Endodermal cell (in vitro differentiated cells): Measurements from ENCODE around the gene VPS41. TPM values are rescaled to one million over a fixed set of nuclear protein-coding genes. Genes with fewer than 3 reads are reported as not detected.

Source experiments
- DNase-seq: peaks from one replicate; pipeline ENCODE4 v3.0.0-alpha.2; 2017
- H3K27ac ChIP-seq: 2 replicates; pipeline ENCODE4 v1.5.1; 2013; ENCODE audit warnings: mild to moderate bottlenecking, low read depth, low read length, moderate library complexity
- H3K27me3 ChIP-seq: 2 replicates; pipeline ENCODE4 v1.6.1; 2013; ENCODE audit warnings: mild to moderate bottlenecking, low read length, moderate library complexity; ENCODE audit not compliant: insufficient read depth, control insufficient read depth, poor library complexity, severe bottlenecking
- H3K36me3 ChIP-seq: 2 replicates; pipeline ENCODE4 v1.7.0; 2013; ENCODE audit warnings: mild to moderate bottlenecking, low read length, moderate library complexity; ENCODE audit not compliant: control insufficient read depth, insufficient read depth
- H3K4me1 ChIP-seq: one replicate; pipeline ENCODE4 v1.7.0; 2013; ENCODE audit warnings: low read length; ENCODE audit not compliant: control insufficient read depth, insufficient read depth
- H3K4me3 ChIP-seq: 2 replicates; pipeline ENCODE4 v1.5.1; 2013; ENCODE audit warnings: mild to moderate bottlenecking, low read length, moderate library complexity
- H3K9ac ChIP-seq: 2 replicates; pipeline ENCODE4 v1.6.1; 2013; ENCODE audit warnings: mild to moderate bottlenecking, low read length, moderate library complexity; ENCODE audit not compliant: poor library complexity, severe bottlenecking; ENCODE audit errors: extremely low read depth
- H3K9me3 ChIP-seq: 2 replicates; pipeline ENCODE4 v1.6.1; 2013; ENCODE audit warnings: mild to moderate bottlenecking, low read length, moderate library complexity; ENCODE audit not compliant: control insufficient read depth
- H3K27ac Mint-ChIP-seq: 2 replicates; pipeline ENCODE4 v1.8.0; 2020; ENCODE audit warnings: mixed read lengths
- H3K27me3 Mint-ChIP-seq: 2 replicates; pipeline ENCODE4 v1.8.0; 2021; ENCODE audit warnings: mild to moderate bottlenecking, mixed read lengths; ENCODE audit not compliant: insufficient read depth
- H3K36me3 Mint-ChIP-seq: 2 replicates; pipeline ENCODE4 v1.8.0; 2020; ENCODE audit warnings: low read depth, mixed read lengths
- H3K4me1 Mint-ChIP-seq: 2 replicates; pipeline ENCODE4 v1.8.0; 2020; ENCODE audit warnings: mixed read lengths
- H3K4me3 Mint-ChIP-seq: 2 replicates; pipeline ENCODE4 v1.8.0; 2020; ENCODE audit warnings: mild to moderate bottlenecking, moderate library complexity, mixed read lengths
- H3K9me3 Mint-ChIP-seq: 2 replicates; pipeline ENCODE4 v1.8.0; 2020; ENCODE audit warnings: mild to moderate bottlenecking, mixed read lengths
- CTCF ChIP-seq: fragments of 200-600 bp; sonication (generic); conservative IDR thresholded peaks from 2 replicates; pipeline ENCODE4 v1.5.0; 2021; ENCODE audit warnings: antibody characterized with exemption, mild to moderate bottlenecking
- WGBS, 2 experiments: methylation state at CpG; one replicate each; pipeline versions ENCODE4 v1.1.5 to v1.1.7; 2013; ENCODE audit warnings: missing lambda C conversion rate in 2 of 2, mixed read lengths in 1 of 2; ENCODE audit not compliant: insufficient coverage in 1 of 2, insufficient read length in 1 of 2; 5-methylcytosine and 5-hydroxymethylcytosine counted together
- total RNA-seq, 2 donors: library from RNA; stranded (reverse); fragmentation: NEBNext Ultra II Directional in 1 of 2; extraction: Animal tissue kit (Norgen Biotek cat#: 25700) in 1 of 2; gene quantifications; 2 replicates in 1 of 2; 3 replicates in 1 of 2; pipeline ENCODE4 v1.2.1, GENCODE V29; 2021

The VPS41 gene
- total RNA-seq, 2 donors from 2014 or later: 77.1 to 78.0 TPM

GRCh38 chr7:38840736-38841460 lies 68.1 kb downstream of the VPS41 start:
- Histone ChIP-seq H3K4me3 (no peak overlapping the region), H3K27me3 (no peaks in the 10 kb centered on the region), H3K4me1 (no peaks in the 10 kb centered on the region), H3K9ac (no peak overlapping the region), H3K9me3 (peaks cover 6% of the 10 kb centered on the region), H3K27ac (no peak overlapping the region), H3K36me3 (peaks cover 5% of the 10 kb centered on the region)
- Mint-ChIP-seq H3K36me3 (peaks cover 3% of the 10 kb centered on the region), H3K4me3 (no peak overlapping the region), H3K9me3 (peaks cover 2% of the 10 kb centered on the region), H3K27me3 (no peaks in the 10 kb centered on the region), H3K27ac (no peak overlapping the region), H3K4me1 (no peaks in the 10 kb centered on the region)
- 86 to 96% methylated on average over 1 to 2 of the region's 2 CpGs for WGBS, 2 experiments
- no peak for TF ChIP-seq CTCF
- DNase-seq: no peak

GRCh38 chr7:38839851-38840250 lies 69.1 kb downstream of the VPS41 start:
- 92 to 95% methylated on average over 4 of the region's 5 CpGs for WGBS, 2 experiments
- Histone ChIP-seq H3K9ac (no peak overlapping the region), H3K27ac (no peak overlapping the region), H3K4me1 (no peaks in the 10 kb centered on the region), H3K4me3 (no peak overlapping the region), H3K36me3 (peaks cover 5% of the 10 kb centered on the region), H3K9me3 (peaks cover 6% of the 10 kb centered on the region), H3K27me3 (no peaks in the 10 kb centered on the region)
- Mint-ChIP-seq H3K9me3 (peaks cover 2% of the 10 kb centered on the region), H3K27ac (no peak overlapping the region), H3K27me3 (no peaks in the 10 kb centered on the region), H3K4me3 (no peak overlapping the region), H3K4me1 (no peaks in the 10 kb centered on the region), H3K36me3 (peaks cover 3% of the 10 kb centered on the region)
- DNase-seq: no peak
- no peak for TF ChIP-seq CTCF

- Mint-ChIP-seq H3K36me3 (peaks cover 3% of the 10 kb centered on the region), H3K27me3 (no peaks in the 10 kb centered on the region), H3K27ac (no peak overlapping the region), H3K4me1 (no peaks in the 10 kb centered on the region), H3K9me3 (peaks cover 2% of the 10 kb centered on the region), H3K4me3 (no peak overlapping the region)
- Histone ChIP-seq H3K36me3 (peaks cover 5% of the 10 kb centered on the region), H3K9ac (no peak overlapping the region), H3K4me1 (no peaks in the 10 kb centered on the region), H3K27ac (no peak overlapping the region), H3K4me3 (no peak overlapping the region), H3K9me3 (peaks cover 6% of the 10 kb centered on the region), H3K27me3 (no peaks in the 10 kb centered on the region)
- 91 to 100% methylated on average over 2 to 6 of the region's 6 CpGs for WGBS, 2 experiments
- no peak for TF ChIP-seq CTCF
- DNase-seq: no peak
Measured at GRCh38 chr7:38838725-38839385, 70.1 kb downstream of the VPS41 start.
